ENCODE results near the gene MTARC2.

DNA sequence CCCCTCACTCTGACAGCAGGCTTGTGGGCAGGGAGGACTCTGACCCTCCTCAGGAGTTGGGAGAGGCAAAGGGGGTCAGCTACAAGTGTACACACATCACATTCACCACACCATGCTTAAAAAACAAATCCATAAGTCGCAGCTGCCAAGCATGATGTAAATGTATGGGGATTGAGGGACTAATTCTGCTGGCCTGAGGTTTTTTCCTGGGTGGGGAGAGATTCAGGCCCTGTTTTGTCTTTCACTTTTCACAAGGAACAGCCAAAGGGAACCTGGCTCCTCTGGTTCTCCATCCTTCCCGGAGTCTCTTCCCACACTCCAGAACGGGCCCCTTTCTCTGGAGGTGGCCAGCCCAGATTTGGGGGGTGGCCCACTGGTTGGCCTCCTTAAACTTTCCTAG is 1.3 kb upstream of the MTARC2 start:
- TF ChIP-seq, protein P1, sequence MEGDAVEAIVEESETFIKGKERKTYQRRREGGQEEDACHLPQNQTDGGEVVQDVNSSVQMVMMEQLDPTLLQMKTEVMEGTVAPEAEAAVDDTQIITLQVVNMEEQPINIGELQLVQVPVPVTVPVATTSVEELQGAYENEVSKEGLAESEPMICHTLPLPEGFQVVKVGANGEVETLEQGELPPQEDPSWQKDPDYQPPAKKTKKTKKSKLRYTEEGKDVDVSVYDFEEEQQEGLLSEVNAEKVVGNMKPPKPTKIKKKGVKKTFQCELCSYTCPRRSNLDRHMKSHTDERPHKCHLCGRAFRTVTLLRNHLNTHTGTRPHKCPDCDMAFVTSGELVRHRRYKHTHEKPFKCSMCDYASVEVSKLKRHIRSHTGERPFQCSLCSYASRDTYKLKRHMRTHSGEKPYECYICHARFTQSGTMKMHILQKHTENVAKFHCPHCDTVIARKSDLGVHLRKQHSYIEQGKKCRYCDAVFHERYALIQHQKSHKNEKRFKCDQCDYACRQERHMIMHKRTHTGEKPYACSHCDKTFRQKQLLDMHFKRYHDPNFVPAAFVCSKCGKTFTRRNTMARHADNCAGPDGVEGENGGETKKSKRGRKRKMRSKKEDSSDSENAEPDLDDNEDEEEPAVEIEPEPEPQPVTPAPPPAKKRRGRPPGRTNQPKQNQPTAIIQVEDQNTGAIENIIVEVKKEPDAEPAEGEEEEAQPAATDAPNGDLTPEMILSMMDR (IDR thresholded peaks at IDR 0.05), result no peak
- TF ChIP-seq POLR2A (IDR thresholded peaks at IDR 0.05) (no peak), EP300 (IDR thresholded peaks at IDR 0.05) (no peak)
